SK-N-MC (cell line): Measurements from ENCODE around the gene ADAMTS6.

Source experiments
- EZH2 ChIP-seq: fragments of 200-600 bp; sonication (generic); IDR thresholded peaks from one replicate; pipeline ENCODE4 v1.6.1; 2017; ENCODE audit warnings: antibody characterized with exemption
- POLR2AphosphoS5 ChIP-seq: IDR thresholded peaks from 2 replicates; pipeline ENCODE4 v1.6.1; 2012; ENCODE audit warnings: mild to moderate bottlenecking, low read depth, low read length, borderline replicate concordance

DNA sequence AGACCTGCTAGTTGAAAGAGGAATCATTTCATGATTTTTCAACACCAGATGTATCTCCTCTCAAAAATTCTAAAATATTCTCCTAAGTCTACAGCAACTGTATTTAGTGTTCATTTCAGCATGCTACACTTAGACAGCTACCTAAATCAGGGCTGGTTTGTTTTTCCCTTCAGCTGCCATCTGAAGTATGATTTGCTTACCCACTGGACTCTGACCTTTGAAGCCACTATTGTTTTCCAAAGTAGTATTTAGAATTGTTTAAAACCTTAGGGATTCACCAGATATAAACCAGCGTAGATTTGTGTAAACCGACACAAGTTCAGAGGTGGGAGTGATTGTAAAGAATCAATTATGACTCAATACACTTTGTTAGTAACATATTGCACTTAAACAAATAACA, 193.1 kb downstream of the ADAMTS6 start:
- TF ChIP-seq EZH2 (no peak), POLR2AphosphoS5 (no peak)
